Subcutaneous adipose tissue (tissue), 4 donors: ENCODE measurements around the gene WDR26. TPM values are rescaled to one million over a fixed set of nuclear protein-coding genes. Genes with fewer than 3 reads are reported as not detected.

Experiments used
- CTCF ChIP-seq: fragments of 450-650 bp; IDR thresholded peaks from one replicate; pipeline ENCODE4 v1.5.1; 2016; ENCODE audit warnings: low read depth, mild to moderate bottlenecking, control low read depth, antibody characterized with exemption, moderate library complexity
- total RNA-seq, 4 donors: library from RNA; depleted of rRNA; stranded (reverse); fragments of >200 nt; gene quantifications; one replicate each; pipeline ENCODE4 v1.1.0, GENCODE V29; 2016

Gene WDR26
- total RNA-seq, 4 donors from 2014 or later = 128 to 189 (median 140) TPM

GRCh38 chr1:224402472-224403036, 32.0 kb downstream of the WDR26 start:
- TF ChIP-seq CTCF = no peak

GRCh38 chr1:224399887-224400286, 34.7 kb downstream of the WDR26 start:
- no peak for TF ChIP-seq CTCF

- TF ChIP-seq CTCF = no peak
Observed at GRCh38 chr1:224393294-224393693, 41.3 kb downstream of the WDR26 start.

- no peak for TF ChIP-seq CTCF
Observed at GRCh38 chr1:224392411-224393249, 42.0 kb downstream of the WDR26 start.

- TF ChIP-seq CTCF = no peak
Observed at GRCh38 chr1:224390517-224390916, 44.1 kb downstream of the WDR26 start.

- no peak for TF ChIP-seq CTCF
Observed at GRCh38 chr1:224387943-224388342, 46.7 kb downstream of the WDR26 start.

- TF ChIP-seq CTCF = no peak
Observed at GRCh38 chr1:224387302-224387912, 47.2 kb downstream of the WDR26 start.
